Stimulated activated CD8-positive, alpha-beta memory T cell treated with anti-CD3 and anti-CD28 coated beads, Interleukin-15, amount 100 ng/mL, for 4 hours (primary cell): ENCODE data around the gene GCK.
A peak's percentile ranks its signal among the peaks of the same experiment; 100 is the strongest.

ENCODE experiments used
- DNase-seq, 2 donors: peaks; one replicate each; pipeline ENCODE4 v3.0.0-alpha.2; 2020; ENCODE audit warnings: low read depth in 2 of 2

The GCK gene

DNA sequence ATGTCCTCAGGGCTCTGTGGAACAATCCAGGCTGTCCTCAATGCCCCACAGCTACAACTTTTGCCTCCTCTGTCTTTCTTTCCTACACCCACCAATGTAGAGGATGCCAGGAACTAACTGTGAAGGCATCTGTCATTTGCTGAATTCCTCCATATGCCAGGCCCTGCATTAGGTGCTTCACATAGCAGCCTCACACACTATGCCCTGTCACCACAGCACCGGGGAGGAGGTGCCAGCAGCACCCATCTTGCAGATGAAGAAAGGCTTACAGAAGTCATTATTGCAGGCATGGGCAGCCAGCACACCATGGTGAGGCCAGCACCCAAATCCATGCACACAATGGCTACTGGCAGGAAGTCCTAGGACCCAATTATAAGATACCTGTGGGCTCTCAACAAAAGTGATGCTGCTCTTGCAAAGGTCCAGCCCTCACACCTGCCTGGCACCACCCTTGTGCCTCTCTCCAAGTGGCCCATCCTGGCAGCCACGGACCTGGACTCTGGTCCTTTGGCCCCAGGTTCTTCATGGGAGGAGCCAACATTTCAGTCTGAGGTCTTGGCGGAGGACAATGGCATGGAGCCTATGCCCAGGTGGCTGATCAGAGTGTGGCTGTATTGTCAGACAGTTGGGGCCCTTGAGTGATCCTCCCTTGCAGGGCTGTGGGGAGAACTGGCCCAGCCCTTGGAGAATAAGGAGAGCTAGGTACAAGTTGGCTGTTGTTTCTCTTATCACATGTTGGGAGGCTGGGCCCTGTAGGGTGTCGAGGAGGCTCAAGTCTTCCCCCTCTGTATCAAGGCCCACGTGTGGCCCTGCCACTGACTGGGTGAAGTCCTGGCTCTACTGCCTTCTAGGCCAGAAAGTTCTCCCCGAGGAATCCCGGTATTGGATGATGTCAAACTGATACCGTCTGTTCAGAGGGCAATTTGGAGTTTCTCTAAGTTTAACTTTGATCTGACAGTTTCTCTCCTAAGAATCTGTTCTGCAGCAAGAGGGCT lies 33.8 kb downstream of the GCK start:
- DNase-seq = no peak

DNA sequence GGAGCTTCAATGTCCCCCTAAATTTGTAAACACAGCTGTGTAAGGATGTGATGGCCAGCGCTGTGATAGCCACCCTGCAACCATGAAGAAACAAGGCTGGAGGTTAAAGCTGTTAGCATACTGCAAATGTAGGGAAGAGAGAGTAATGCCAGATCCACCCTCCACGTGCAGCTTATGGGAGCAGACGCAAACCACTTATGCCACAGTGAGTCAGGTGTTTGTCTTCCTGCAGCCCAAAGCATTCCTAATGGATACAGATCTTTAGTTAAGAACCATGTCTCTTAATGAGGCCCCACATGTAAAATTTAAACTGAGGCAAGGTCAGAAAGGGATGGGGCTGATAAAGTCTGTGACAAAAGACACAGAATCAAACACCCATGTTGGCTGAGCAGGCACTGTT lies 34.5 kb downstream of the GCK start:
- no peak for DNase-seq

DNA sequence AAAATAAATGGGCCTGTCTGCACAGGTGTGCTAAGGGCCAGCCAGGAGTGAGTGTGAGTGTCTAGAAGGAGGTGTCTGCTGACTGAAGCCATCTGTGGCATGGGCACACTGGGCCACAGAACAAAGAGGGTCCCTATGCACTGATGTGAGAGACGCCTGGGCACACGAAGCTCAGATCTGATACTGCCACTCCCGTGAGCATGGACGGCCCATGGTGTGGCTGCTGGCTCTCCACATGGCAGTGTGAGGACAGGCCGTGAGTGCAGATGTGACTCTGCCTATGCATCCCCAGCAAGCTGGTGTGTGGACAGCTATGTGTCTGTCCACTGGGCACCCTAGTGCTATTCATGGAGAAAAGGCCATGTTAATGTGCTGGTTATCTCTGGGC lies 35.3 kb downstream of the GCK start:
- DNase-seq = no peak

DNA sequence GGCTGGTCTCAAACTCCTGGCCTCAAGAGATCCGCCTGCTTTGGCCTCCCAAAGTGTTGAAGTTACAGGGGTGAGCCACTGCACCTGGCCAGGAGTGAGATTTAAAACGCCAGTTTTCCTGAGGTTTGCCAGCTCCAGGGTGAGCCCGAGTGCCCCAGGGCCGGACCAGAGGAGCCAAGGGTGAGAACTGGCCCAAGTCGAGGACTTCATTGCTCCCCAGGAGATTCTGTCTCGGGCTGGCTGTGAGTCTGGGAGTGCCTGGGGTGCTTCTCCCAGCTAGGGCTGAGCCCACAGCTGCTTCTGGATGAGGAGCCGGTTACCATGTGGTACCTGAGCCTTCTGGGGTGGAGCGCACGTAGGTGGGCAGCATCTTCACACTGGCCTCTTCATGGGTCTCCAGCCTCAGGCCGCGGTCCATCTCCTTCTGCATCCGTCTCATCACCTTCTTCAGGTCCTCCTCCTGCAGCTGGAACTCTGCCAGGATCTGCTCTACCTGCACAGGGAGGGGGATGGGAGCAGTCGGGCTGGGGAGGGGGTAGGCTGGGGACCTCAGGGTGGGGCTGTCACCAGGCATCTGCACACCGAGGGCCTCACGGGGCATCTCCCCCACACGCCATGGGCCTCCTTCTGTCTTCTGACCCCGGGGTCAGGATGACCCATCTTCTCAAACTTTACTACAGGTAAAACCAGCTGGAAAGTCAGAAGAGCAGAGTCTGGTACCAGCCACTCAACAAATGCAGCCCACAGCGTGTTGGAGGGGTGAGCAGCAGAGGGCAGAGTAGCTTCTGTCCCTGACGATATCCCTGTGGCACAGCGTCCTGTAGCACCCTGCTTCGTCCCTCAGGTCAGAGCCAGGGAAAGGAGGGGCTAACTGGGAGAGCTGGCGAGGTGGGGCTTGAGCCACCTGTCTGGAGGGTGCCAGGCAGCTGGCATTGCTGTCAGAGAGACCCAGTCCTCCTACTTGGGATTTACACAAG lies 36.0 kb downstream of the GCK start:
- DNase-seq = no peak

DNA sequence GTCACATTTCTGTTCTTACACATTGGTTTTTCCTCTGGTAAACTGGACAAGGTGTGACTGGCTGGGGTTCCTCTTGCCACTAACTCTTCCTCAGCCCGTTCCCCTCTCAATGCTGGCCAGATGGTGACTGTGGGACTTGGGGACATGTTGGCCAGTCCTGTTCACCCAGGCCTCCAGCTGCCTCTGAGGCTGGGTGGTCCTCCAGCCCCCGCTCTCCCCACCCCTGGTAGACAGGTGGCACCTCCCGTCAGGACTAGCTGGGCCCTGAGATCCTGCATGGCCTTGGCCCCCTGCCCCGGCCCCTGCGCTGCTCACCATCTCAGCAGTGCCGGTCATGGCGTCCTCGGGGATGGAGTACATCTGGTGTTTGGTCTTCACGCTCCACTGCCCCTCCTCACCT lies 37.3 kb downstream of the GCK start:
- DNase-seq = no peak

DNA sequence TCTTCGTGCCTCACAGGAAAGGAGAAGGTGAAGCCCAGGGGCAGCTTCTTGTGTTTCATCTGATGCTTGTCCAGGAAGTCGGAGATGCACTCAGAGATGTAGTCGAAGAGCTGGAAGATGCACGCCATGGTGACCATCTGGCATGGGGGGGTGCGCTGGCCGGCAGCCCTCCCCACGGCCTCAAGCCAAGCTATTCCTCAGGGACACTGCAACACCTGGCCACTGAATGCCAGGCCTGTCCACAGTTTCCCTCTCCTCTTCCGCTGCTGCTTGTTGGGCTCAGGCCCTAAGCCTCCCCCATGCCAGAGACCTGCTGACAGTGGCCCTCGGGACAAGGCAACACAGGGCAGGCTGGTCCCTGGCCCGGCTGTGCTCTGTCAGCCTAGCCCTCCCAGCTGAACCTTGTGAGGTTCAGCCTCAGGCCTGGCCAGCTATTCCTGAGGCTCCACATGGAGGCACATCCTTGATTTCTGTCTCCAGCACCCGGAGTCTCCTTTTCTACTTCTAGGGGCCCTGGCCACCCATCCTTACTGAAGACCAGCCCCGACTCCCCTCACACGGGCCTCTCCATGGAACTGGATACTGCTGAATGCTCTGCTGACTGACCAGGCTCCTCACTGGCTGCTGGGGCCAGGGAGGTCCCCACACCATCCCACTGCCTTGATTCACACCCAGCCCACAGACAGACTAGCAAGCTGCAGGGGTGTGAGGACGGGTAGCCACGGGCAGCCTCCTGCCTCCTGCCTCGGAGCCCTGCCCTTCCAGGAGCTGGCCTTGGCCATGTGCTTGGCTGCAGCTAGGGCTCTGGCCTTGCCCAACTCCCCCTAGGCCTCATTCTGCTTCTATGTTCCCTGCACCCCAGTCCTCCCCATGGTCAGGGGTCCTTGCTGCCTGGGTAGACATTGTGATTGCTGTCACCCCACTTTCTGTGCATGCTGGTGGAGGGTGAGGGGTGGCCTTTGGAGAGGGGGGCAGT lies 38.0 kb downstream of the GCK start:
- DNase-seq = no peak

DNA sequence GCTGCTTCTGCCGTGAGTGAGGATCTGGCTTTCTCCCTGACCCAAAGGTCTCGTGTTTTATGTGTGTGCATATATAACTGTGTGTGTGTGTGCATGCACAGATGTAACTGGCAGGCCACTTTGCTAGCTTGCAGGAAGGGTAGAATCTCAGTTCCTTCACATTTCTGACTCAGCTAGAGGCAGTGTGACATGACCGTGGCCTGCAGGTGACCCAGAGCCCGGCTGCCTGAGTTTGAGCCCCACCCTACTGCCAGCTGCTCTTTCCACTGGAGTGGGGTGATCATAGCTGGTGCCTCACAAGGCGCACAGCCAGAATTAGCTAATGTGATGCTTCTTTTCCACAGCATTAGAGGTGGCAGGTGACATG lies 38.8 kb downstream of the GCK start:
- DNase-seq = no peak

DNA sequence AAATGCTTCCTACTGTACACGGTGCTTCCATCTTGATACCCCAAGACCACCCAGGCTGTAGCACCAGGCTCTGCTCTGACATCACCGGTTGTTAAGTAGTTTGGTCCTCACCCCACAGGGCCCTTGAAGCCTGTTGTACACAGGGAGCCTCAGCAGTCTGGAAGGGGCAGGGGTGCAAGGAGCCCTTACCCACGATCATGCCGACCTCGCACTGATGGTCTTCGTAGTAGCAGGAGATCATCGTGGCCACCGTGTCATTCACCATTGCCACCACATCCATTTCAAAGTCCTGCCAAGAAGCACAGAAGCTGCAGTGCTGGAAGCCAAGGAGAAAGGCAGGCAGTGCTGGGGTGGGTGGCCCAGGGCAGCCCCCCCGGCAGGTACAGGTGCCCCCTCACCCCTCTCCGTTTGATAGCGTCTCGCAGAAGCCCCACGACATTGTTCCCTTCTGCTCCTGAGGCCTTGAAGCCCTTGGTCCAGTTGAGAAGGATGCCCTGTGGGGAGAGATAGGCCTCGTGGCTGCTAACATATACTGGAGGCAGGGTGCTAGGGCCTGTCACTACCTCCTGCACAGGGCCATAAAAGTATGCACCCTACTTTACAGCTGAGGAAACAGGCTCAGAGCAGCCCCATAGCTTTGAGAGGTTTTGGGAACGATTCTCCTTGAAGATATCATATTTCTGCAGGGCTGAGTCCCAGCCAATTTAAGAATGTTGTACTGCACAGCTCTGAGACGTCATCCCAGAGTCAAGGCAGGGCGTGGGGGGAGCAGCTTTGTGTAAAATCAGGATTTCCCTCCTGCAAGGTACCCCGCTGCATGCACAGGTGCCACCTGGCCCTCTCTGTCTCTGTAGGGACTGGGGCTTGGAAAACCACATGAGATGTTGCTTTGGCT lies 39.4 kb downstream of the GCK start:
- no peak for DNase-seq

DNA sequence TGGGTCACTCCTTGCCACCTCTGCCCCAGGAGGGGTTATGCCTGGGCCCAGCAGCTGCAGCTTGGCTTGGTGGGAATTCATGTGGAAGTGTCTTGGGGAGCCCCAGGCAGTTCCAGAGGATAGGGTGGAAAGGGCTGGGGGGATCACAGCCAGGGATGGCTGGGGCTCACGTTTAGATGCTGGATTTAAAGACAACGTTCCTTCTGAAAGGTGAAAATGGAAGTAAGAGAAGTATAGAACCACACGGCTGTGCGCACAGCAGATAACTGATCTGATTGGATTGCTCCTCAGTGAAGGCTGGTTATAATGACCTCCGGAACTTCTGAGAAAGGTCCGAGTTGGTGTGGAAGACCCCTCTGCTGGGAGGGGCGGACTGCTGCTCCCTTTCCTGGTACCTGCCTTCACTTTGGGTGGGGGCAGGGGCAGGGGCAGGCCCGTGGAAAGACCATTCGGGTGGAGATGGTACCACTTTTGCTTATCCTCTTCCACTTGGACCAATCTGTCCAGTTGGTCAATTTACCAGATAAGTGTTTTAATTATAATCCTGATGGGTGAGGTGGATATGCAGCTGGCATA lies 40.2 kb downstream of the GCK start:
- DNase-seq = no peak

DNA sequence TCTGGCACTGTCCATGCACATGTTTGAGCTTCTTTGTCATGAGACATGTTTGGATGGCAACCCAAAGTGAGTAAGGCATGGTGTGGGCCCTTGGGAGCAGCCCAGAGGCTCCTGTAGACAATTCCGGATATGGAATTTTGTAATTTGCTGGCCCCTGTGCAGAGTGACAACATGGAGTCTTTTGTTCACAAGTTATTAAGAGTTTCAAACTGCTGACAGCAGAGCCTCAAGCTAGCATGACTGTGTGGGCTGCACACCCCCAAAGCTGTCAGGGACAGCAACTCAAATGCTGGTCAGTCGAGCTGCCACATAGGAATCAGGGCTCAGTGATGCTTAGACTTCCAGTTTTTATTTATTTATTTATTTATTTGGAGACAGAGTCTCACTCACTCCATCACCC lies 41.1 kb downstream of the GCK start:
- no peak for DNase-seq

DNA sequence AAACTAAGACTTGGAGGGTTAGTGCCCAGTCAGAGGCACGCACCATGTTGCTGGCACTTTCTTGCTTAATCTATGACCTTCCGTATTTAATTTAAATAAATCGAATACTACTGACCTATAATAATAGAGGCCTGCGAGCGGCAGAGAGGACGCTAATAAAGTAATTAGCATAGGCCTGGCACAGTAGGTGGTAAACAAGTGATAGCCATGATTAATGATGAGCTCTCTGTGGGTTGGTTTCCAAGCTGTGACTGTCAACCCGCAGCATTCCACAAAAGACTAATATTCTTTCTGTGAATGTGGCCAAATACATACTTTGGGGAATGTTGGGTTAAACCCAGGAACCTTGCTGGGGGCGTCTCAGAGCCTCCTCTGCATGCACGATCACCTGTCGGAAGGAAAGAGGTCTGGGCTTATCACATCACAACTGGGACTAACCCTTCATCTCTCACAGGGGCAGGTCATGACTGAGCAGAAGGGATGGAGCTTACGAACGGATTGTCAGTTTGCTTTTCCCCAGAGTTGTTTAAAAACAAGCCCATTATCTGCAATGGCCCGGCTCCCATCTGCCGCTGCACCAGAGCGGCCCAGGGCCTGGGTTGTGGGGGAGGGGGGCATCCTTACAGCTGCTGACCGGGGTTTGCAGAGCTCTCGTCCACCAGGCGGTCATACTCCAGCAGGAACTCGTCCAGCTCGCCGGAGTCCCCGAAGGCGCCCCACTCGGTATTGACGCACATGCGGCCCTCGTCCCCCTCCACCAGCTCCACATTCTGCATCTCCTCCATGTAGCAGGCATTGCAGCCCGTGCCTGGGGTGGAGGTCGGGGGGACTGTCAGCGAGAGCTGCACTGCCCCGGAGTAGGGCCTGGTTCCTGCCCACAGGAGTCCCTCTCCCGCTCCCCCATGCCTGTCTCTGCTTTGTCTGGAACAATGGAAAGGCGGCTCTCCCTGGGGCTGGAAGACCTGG lies 41.9 kb downstream of the GCK start:
- DNase-seq = no peak

DNA sequence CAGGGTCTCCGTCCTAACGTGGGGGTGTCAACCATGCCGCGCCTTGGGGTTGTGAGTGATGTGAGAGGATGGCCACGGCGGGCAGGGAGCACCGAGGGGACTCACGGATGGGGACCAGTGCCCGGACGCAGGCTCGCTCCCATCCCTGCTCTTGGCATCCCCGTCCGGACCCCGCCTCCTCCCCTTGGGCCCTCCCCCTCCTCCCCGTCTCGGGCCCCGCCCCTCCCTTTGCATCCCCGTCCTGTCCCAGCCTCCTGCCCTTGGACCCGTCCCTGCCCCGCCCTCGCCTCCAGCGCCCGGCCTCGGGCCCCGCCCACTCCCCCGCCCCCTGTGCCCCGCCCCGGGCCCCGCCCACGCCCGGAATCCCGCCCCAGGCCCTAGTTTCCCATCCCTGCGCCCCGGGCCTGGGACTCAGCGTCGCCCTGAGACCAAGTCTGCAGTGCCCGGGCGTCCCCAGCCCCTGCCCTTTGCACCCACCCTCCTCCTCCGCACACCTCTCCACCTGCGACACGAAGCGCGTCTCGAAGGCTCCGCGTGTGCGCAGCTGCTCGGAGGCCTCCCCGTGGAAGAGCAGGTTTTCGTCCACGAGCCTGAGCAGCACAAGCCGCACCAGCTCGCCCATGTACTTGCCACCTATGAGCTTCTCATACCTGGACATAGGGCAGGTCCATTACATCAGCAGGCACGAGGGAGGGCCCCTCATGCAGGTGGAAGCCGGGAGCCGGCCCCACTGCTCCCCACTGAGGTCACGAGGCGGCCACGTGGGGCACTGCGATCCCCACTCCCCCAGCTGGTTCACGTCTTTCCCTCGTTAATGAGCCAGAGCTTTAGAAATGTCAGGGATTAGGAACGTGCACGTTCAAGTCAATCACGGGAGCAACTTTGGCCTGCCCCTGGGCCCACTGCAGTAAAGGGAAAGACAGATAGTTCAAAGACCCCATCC lies 43.0 kb downstream of the GCK start:
- DNase-seq = peak; percentile 10 to 49

DNA sequence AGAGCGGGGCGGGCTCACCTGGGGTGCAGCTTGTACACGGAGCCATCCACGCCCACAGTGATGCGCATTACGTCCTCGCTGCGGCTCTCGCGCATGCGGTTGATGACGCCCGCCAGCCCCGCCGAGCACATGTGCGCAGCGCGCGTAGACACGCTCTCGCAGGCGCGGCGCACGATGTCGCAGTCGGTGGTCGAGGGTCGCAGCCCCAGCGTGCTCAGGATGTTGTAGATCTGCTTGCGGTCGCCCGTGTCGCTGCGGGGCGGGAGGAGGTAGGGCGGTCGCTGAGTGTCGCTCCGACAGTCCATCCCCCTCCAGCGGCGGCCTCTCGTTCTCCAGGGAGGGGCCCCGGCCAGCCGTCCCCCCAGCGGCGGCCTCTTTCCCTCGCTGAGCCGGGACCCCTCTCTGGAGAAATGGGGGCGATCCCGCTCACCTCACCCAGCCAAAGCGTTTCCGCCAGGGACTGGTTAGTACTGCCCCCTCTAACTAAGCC lies 43.7 kb downstream of the GCK start:
- DNase-seq = peak; percentile 46 to 47

DNA sequence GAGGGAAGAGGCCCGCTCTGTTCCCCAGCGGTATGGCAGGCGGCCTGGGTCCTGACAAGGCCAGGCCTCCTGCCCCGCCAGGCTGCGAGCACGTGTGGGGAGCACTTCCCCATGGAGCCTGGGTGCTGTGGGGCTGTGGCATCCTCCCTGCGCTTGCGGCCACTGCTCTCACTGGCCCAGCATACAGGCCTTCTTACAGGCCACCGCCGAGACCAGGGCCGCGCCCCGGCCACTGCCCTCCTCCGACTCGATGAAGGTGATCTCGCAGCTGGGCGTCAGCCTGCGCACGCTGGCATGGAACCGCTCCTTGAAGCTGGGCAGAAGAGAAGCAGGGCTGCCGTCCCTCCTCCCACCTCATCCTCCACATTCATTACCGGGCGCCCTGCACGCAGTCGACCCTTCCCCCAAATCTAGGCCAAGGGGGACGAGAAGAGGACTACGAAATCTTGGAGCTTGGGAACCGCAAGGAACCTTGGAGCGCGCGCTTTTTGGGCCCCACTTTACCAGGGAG lies 44.2 kb downstream of the GCK start:
- DNase-seq = no peak

DNA sequence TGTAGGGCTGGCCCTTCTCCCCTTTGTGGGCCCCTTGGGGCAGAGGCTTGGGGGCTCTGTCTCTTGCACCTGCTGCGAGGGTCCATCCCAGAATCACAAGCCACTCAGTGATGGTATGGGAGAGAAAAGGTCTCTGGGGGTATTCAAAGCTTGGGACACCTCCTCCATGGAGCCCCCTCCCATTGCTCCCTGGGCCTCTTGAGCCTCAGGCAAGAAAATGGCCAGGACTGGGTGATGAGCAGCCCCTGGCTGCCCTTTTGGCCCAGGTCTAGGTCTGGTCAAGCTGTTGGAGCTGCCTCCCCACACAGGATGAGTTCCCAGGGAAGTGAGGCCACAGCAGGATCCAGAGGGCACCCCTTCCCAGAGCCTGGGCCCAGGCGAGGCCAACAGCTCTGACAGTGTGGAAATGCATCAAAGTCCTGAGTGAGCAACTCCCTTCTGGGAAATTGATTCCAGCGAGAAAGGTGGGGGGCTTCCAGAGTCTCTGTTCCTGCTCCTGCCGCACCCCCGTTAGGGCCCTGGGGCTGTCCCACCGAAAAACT lies 44.7 kb downstream of the GCK start:
- no peak for DNase-seq

DNA sequence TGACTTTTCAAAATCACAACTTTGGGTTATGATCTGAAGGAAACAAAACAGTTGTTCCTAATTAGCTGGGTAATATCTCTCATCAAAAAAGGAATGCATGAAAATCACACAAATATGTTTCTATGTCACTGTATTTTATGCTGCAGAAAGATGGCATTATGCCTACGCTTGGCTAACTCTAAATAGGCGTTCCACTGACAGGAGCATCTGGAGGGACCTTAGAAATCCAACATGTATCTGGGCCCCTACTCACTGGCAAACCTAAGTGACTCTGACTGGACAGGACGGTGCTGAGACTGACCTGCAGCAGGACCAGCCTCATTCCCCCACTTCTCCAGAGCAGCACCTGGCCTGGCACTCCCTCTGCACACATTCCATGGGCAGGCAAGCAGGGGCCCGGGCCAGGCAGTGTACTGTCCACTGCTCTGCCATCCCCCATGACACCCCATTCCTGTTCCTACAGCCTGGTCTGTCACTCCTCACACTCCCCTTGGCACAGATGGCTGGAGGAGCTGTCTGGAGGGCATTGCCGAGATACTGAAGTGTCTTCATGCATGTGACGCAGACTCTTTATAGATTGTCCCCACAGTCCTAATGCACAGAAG lies 45.5 kb downstream of the GCK start:
- DNase-seq = no peak

DNA sequence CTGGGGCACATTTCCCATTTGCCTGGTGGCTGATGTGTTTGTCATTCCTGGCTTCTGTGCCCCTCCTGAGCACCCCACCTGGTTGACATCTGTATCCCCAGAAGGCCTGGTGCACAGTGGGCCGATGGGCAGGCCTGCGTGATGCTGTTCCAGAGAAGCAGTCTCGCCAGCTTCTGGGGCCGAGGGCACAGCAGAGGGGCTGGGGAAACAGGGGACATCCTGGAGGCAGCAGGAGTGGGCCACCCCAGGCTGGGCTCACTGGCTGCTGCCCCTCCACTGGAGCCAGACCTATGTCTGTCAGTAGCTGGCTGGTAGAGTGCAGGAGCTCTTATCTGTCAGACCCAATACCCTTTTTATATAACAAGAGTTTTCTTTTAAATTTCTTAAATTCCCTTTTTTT lies 47.2 kb downstream of the GCK start:
- no peak for DNase-seq
